Measurements from ENCODE around the gene TBC1D12. TPM values are rescaled to one million over a fixed set of nuclear protein-coding genes. Genes with fewer than 3 reads are reported as not detected.
"Not testable (repeated sequence)": the region's sequence is repeated elsewhere in the genome, so short reads cannot be mapped to it uniquely, and the experiment has no call there.

TBC1D12 gene
- total RNA-seq, 4 donors from 2014 or later = 10.5 to 17.7 (median 12.8) TPM

DNA sequence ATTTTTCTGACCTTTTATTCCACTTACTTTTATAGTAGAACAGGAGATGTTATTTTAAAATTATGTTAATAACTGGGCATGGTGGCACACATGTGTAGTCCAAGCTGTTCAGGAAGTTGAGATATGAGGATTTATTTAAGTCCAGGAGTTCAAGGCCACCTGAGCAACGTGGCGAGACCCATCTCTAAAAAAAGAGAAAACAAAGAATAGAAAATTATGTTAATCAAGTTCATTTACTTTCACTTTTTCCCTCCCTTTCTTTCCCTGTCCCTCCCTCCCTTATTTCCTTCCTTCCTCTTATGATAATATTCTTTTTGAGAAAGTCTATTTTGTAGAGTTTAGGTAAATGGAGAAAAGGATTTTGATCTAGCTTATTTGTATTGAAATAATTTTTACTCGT lies 94.3 kb downstream of the TBC1D12 start:
- Histone ChIP-seq H3K27ac (no peak overlapping the region), H3K9me3 (no peaks in the 10 kb centered on the region), H3K36me3 (peaks cover 11% of the 10 kb centered on the region), H3K4me1 (no peaks in the 10 kb centered on the region), H3K4me3 (no peak overlapping the region), H3K27me3 (no peaks in the 10 kb centered on the region)
- WGBS = 74% methylated on average over 3 of the region's 3 CpGs
- no peak for TF ChIP-seq EP300 (IDR thresholded peaks at IDR 0.05)
- no peak for TF ChIP-seq POLR2A (IDR thresholded peaks at IDR 0.05)
- TF ChIP-seq, protein P1, sequence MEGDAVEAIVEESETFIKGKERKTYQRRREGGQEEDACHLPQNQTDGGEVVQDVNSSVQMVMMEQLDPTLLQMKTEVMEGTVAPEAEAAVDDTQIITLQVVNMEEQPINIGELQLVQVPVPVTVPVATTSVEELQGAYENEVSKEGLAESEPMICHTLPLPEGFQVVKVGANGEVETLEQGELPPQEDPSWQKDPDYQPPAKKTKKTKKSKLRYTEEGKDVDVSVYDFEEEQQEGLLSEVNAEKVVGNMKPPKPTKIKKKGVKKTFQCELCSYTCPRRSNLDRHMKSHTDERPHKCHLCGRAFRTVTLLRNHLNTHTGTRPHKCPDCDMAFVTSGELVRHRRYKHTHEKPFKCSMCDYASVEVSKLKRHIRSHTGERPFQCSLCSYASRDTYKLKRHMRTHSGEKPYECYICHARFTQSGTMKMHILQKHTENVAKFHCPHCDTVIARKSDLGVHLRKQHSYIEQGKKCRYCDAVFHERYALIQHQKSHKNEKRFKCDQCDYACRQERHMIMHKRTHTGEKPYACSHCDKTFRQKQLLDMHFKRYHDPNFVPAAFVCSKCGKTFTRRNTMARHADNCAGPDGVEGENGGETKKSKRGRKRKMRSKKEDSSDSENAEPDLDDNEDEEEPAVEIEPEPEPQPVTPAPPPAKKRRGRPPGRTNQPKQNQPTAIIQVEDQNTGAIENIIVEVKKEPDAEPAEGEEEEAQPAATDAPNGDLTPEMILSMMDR (IDR thresholded peaks at IDR 0.05) = no peak
- no peak for TF ChIP-seq POLR2AphosphoS5 (IDR thresholded peaks at IDR 0.05)
- DNase-seq (ENCODE audit: low spot score in 2 of 2) = no peak

DNA sequence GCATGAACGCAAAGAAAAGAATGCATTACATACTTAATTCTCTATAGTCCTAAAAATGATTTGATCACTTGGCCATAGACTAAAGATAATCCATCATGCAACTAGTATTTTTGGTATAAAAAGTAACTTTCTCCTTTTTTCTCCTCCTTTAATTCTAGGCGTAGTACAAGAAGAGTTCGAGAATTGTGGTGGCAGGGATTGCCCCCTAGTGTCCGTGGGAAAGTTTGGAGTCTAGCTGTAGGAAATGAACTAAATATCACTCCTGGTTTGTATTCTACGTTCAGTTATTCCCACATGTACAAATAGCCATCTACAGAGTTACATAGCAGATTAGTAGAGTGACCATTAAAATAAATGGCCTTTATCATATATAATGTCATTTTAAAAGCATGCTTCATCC lies 97.7 kb downstream of the TBC1D12 start:
- no peak for TF ChIP-seq EP300 (IDR thresholded peaks at IDR 0.05)
- TF ChIP-seq, protein P1 (IDR thresholded peaks at IDR 0.05) = no peak
- WGBS = 81% methylated on average over 5 of the region's 5 CpGs
- Histone ChIP-seq H3K36me3 (peaks cover 22% of the 10 kb centered on the region), H3K27ac (no peak overlapping the region), H3K4me1 (no peaks in the 10 kb centered on the region), H3K9me3 (no peaks in the 10 kb centered on the region), H3K4me3 (no peak overlapping the region), H3K27me3 (no peaks in the 10 kb centered on the region)
- DNase-seq (ENCODE audit: low spot score in 2 of 2) = no peak

DNA sequence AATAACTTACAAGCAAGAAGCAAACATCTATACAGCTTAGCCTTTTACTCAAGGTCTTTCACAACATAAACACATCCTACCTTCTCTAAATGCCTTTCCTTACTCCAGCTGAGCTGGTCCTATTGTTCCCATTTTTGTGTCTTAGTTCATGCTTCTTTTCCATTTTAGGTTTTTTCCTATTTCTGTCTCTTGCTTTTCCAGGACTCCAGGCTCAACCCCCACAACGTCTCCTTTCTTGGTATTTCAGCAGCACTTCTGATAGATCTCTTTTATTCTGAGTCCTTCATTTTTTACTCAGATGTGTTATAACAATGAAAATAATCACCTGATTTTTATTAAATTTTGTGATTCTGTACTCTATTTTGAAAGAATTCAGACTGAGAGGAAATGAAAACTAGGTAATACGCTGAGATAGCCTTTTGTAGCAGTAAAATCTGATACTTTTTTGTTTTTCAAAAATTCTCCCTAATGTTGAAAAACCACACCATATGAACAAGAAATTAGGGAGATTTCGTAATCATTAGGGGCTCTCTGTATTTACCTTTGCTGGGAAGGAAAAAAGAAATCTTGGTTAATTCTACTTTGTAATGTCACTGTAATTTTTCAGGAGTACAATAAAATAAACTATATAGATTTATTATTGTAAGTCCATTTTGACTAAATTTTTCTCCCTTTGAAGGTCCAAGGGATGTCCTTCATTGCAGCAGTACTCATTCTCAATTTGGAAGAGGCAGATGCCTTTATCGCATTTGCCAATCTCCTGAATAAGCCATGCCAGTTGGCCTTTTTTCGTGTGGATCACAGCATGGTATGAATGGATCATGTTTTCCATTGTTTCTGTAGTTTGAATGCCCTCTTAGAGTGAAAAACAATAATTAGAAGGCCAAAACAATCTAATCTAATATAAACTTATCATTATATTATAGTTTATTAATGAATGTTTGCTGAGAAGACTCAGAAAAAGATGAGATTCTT lies 119.2 kb downstream of the TBC1D12 start:
- 89% methylated on average over 5 of the region's 5 CpGs for WGBS
- Histone ChIP-seq H3K27ac (no peak overlapping the region), H3K9me3 (no peaks in the 10 kb centered on the region), H3K4me1 (no peaks in the 10 kb centered on the region), H3K4me3 (no peak overlapping the region), H3K36me3 (peaks cover 16% of the 10 kb centered on the region), H3K27me3 (no peaks in the 10 kb centered on the region)
- TF ChIP-seq, protein P1 (IDR thresholded peaks at IDR 0.05) = no peak
- TF ChIP-seq EP300 (IDR thresholded peaks at IDR 0.05) = no peak
- TF ChIP-seq POLR2A (IDR thresholded peaks at IDR 0.05) = no peak
- no peak for TF ChIP-seq POLR2AphosphoS5 (IDR thresholded peaks at IDR 0.05)
- DNase-seq (ENCODE audit: low spot score in 2 of 2) = no peak

DNA sequence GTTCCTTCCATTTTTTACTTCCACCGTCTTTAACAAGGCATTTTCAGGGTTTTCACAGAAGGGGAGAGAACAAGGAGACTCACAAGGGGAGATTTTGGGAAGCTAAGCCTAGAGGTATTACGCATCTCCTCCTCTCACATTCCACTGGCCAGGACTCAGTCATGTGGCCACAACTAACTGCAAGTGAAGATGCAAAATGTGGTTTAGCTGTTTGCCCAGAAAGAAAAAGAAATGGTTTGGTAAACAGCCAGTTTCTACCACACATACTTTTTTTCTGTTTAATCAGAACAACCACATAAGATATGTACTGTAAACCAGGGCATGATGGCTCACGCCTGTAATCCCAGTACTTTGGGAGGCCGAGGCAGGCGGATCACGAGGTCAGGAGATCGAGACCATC lies 121.8 kb downstream of the TBC1D12 start:
- Histone ChIP-seq H3K9me3 (no peaks in the 10 kb centered on the region), H3K27ac (no peak overlapping the region), H3K4me3 (no peak overlapping the region), H3K27me3 (no peaks in the 10 kb centered on the region), H3K36me3 (peaks cover 21% of the 10 kb centered on the region), H3K4me1 (no peaks in the 10 kb centered on the region)
- 86% methylated on average over 7 of the region's 7 CpGs for WGBS
- TF ChIP-seq POLR2A (IDR thresholded peaks at IDR 0.05) = no peak
- TF ChIP-seq, protein P1 (IDR thresholded peaks at IDR 0.05) = no peak
- no peak for TF ChIP-seq POLR2AphosphoS5 (IDR thresholded peaks at IDR 0.05)
- TF ChIP-seq EP300 (IDR thresholded peaks at IDR 0.05) = no peak
- no peak for DNase-seq (ENCODE audit: low spot score in 2 of 2)

DNA sequence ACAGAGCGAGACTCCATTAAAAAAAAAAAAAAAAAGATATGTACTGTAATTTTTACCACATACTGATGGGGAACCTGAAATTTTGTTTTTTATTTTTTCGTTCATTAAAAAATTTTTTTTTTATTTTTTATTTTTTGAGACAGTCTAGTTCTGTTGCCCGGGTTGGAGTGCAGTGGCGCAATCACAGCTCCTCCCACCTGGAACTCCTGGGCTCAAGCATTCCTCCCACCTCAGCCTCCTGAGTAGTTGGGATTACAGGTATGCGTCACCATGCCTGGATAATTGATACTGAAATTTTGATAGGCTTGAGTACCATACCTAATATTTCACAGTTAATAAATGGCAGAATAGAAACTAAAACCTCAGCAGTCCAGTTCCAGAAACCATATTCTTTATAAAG lies 122.4 kb downstream of the TBC1D12 start:
- Histone ChIP-seq H3K27me3 (no peaks in the 10 kb centered on the region), H3K36me3 (peaks cover 18% of the 10 kb centered on the region), H3K27ac (no peak overlapping the region), H3K4me3 (no peak overlapping the region), H3K4me1 (no peaks in the 10 kb centered on the region), H3K9me3 (no peaks in the 10 kb centered on the region)
- TF ChIP-seq EP300 (IDR thresholded peaks at IDR 0.05) (no peak), POLR2A (IDR thresholded peaks at IDR 0.05) (no peak), POLR2AphosphoS5 (IDR thresholded peaks at IDR 0.05) (no peak)
- TF ChIP-seq, protein P1 (IDR thresholded peaks at IDR 0.05) = no peak
- DNase-seq (ENCODE audit: low spot score in 2 of 2) = no peak
- WGBS = 95% methylated on average over 5 of the region's 5 CpGs

DNA sequence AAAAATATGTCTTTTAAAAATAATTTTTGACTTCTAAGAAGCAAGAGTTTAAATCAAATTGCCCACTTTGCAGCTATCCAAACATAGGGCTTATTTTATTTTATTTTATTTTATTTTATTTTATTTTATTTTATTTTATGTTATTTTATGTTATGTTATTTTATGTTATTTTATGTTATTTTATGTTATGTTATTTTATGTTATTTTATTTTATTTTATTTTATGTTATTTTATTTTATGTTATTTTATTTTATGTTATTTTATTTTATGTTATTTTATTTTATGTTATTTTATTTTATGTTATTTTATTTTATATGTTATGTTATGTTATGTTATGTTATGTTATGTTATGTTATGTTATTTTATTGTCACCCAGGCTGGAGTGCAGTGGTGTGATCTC lies 129.2 kb downstream of the TBC1D12 start:
- not testable (repeated sequence) for H3K4me3 ChIP-seq; H3K27me3 ChIP-seq; DNase-seq (ENCODE audit: low spot score in 2 of 2); H3K27ac ChIP-seq; H3K9me3 ChIP-seq; H3K4me1 ChIP-seq
- H3K36me3 ChIP-seq = peaks cover 19% of the 10 kb centered on the region

Measured in suprapubic skin (tissue), 4 donors.